ENCODE measurements around the gene CCDC88A. TPM values are rescaled to one million over a fixed set of nuclear protein-coding genes. Genes with fewer than 3 reads are reported as not detected.

Gene CCDC88A
- total RNA-seq, 1 experiment from 2014 or later, result 27.2 TPM

- ATAC-seq (no peak), DNase-seq (ENCODE audit: low read depth, low spot score) (no peak)
- H4K20me1 ChIP-seq (ENCODE audit: insufficient read depth), result no peaks in the 10 kb centered on the region
- H3K79me2 ChIP-seq (ENCODE audit: insufficient read depth, low read length), result 0 out of 2 replicates have a peak, but pooled peaks cover 4% of the 10 kb centered on the region
- ChIA-PET POLR2A (no interaction called here), RAD21 (ENCODE audit: low non-redundant PET in 1 of 2, low total read pairs in 2 of 2, uncharacterized antibody in 2 of 2, unreplicated experiment in 2 of 2) (no interaction called here), CTCF (no interaction called here)
- TF ChIP-seq EZH2 (IDR thresholded peaks at IDR 0.05) (no peak), ZNF274 (IDR thresholded peaks at IDR 0.05; ENCODE audit: low read depth, low read length) (no peak), FOSL1 (IDR thresholded peaks at IDR 0.05; ENCODE audit: low read depth) (no peak), EZH2phosphoT487 (IDR thresholded peaks at IDR 0.05; ENCODE audit: borderline replicate concordance) (no peak), ELF1 (IDR thresholded peaks at IDR 0.05; ENCODE audit: borderline replicate concordance, low read depth) (no peak), RAD21 (IDR thresholded peaks at IDR 0.05; ENCODE audit: low read depth) (no peak), SRF (IDR thresholded peaks at IDR 0.05; ENCODE audit: low read depth) (no peak), CEBPB (IDR thresholded peaks at IDR 0.05; ENCODE audit: low read depth) (no peak), REST (IDR thresholded peaks at IDR 0.05; ENCODE audit: low read depth) (no peak), JUND (IDR thresholded peaks at IDR 0.05) (no peak), CBX3 (IDR thresholded peaks at IDR 0.05; ENCODE audit: low read depth) (no peak), SIN3A (IDR thresholded peaks at IDR 0.05; ENCODE audit: low read depth) (no peak), ATF3 (IDR thresholded peaks at IDR 0.05) (no peak), SP1 (IDR thresholded peaks at IDR 0.05; ENCODE audit: low read depth) (no peak), POLR2AphosphoS5 (IDR thresholded peaks at IDR 0.05; ENCODE audit: low read depth, low read length) (no peak), CTCF (IDR thresholded peaks at IDR 0.05 in 2 of 3, conservative IDR thresholded peaks at IDR 0.05 in 1 of 3; ENCODE audit: borderline replicate concordance in 1 of 3, insufficient read depth in 1 of 3, low read depth in 2 of 3, low read length in 2 of 3) (no peak), EGR1 (IDR thresholded peaks at IDR 0.05; ENCODE audit: low read depth) (no peak), YY1 (IDR thresholded peaks at IDR 0.05; ENCODE audit: extremely low read depth, insufficient replicate concordance, low read depth, low read length) (no peak)
- no peaks in the 10 kb centered on the region for H3K4me1 ChIP-seq (ENCODE audit: control insufficient read depth in 1 of 2, insufficient read depth in 2 of 2, low read length in 2 of 2)
- no peak overlapping the region for H3K9ac ChIP-seq (ENCODE audit: low read length)
- no peaks in the 10 kb centered on the region for H3K9me3 ChIP-seq (ENCODE audit: control insufficient read depth in 1 of 2, insufficient read depth in 1 of 2, low read depth in 1 of 2, low read length in 2 of 2)
- H2AFZ ChIP-seq (ENCODE audit: low read depth, low read length, poor library complexity, severe bottlenecking), result no peak overlapping the region
- no peak overlapping the region for H3K4me3 ChIP-seq (replicated peaks in 1 of 2; ENCODE audit: low read depth in 1 of 2, low read length in 2 of 2)
- no peaks in the 10 kb centered on the region for H3K9me2 ChIP-seq (ENCODE audit: insufficient read depth)
- intact Hi-C loops (cut with micrococcal nuclease), result no loop called here
- no peaks in the 10 kb centered on the region for H3K36me3 ChIP-seq (ENCODE audit: control insufficient read depth in 1 of 2, insufficient read depth in 2 of 2, low read length in 2 of 2)
- no TSS peak for BruUV-seq (replicated peaks)
- no peak overlapping the region for H3K27ac ChIP-seq (ENCODE audit: low read depth, low read length)
- no peak overlapping the region for H3K4me2 ChIP-seq (ENCODE audit: low read length)
- H3K27me3 ChIP-seq (ENCODE audit: insufficient read depth, low read length), result no peaks in the 10 kb centered on the region
Observed at GRCh38 chr2:55403256-55403998, 16.2 kb downstream of the CCDC88A start.

All from HCT116 (cell line).